Fibroblast of skin of right biceps (primary cell): ENCODE measurements around the gene KRTAP4-16.
"Not testable (repeated sequence)": the region's sequence is repeated elsewhere in the genome, so short reads cannot be mapped to it uniquely, and the experiment has no call there.

ENCODE experiments used
- DNase-seq: peaks from one replicate; pipeline ENCODE4 v3.0.0-alpha.2; 2013

Gene KRTAP4-16

GRCh38 chr17:41101586-41102259, at the start of gene KRTAP4-16:
Gene KRTAP4-16 (minus strand): TSS chr17:41102209. CDS start chr17:41102209, 0 bp downstream.
- DNase-seq, result no peak

- DNase-seq, result no peak
These were observed 49.5 kb upstream of the KRTAP4-16 start for GRCh38 chr17:41151525-41151924.

- DNase-seq, result no peak
These were observed 48.0 kb upstream of the KRTAP4-16 start for GRCh38 chr17:41150026-41150425.

- no peak for DNase-seq
These were observed 47.6 kb upstream of the KRTAP4-16 start, which contains the start of gene KRTAP4-5 for GRCh38 chr17:41149652-41149985. Gene KRTAP4-5 (minus strand): TSS chr17:41149825. CDS start chr17:41149767, 58 bp downstream.

GRCh38 chr17:41148971-41149651, 47.1 kb upstream of the KRTAP4-16 start:
- DNase-seq, result not testable (repeated sequence)

GRCh38 chr17:41147531-41148204, 45.7 kb upstream of the KRTAP4-16 start:
- DNase-seq, result no peak

GRCh38 chr17:41145261-41145660, 43.3 kb upstream of the KRTAP4-16 start:
- DNase-seq, result no peak

GRCh38 chr17:41144846-41145245, 42.8 kb upstream of the KRTAP4-16 start:
- no peak for DNase-seq

GRCh38 chr17:41141361-41141760, 39.4 kb upstream of the KRTAP4-16 start:
- no peak for DNase-seq

- DNase-seq, result peak; percentile 97
These were observed 38.5 kb upstream of the KRTAP4-16 start, which contains the start of gene KRTAP4-6 for GRCh38 chr17:41140360-41141131. Gene KRTAP4-6 (minus strand): TSS chr17:41140544. CDS start chr17:41140487, 57 bp downstream.

GRCh38 chr17:41139865-41140264, 37.9 kb upstream of the KRTAP4-16 start:
- DNase-seq, result not testable (repeated sequence)

- peak; percentile 39 for DNase-seq
These were observed 32.1 kb upstream of the KRTAP4-16 start for GRCh38 chr17:41133880-41134735.

GRCh38 chr17:41131979-41132378, 30.0 kb upstream of the KRTAP4-16 start:
- DNase-seq, result peak; percentile 67

GRCh38 chr17:41127371-41127770, 25.4 kb upstream of the KRTAP4-16 start:
- no peak for DNase-seq

- no peak for DNase-seq
These were observed 24.4 kb upstream of the KRTAP4-16 start for GRCh38 chr17:41126412-41126811.

- no peak for DNase-seq
These were observed 23.1 kb upstream of the KRTAP4-16 start for GRCh38 chr17:41125064-41125463.

GRCh38 chr17:41123991-41124371, 22.0 kb upstream of the KRTAP4-16 start, which contains the start of gene KRTAP4-12:
Gene KRTAP4-12 (minus strand): TSS chr17:41124182. CDS start chr17:41124122, 60 bp downstream.
- not testable (repeated sequence) for DNase-seq

GRCh38 chr17:41123292-41123990, 21.4 kb upstream of the KRTAP4-16 start:
- DNase-seq, result not testable (repeated sequence)

GRCh38 chr17:41121742-41122141, 19.7 kb upstream of the KRTAP4-16 start:
- no peak for DNase-seq

GRCh38 chr17:41119696-41120690, 18.0 kb upstream of the KRTAP4-16 start:
- DNase-seq, result peak; percentile 63
